ENCODE measurements around the gene STK25. TPM values are rescaled to one million over a fixed set of nuclear protein-coding genes. Genes with fewer than 3 reads are reported as not detected.

STK25 gene
- polyA plus RNA-seq, 1 donor (not counting 4 experiments of a cell fraction or from before 2014, with no cell fraction given): 242 TPM

- H3K9ac ChIP-seq (ENCODE audit: control insufficient read depth, extremely low read depth, insufficient read depth, low read length): no peak overlapping the region
- peaks cover 28% of the 10 kb centered on the region for H3K4me1 ChIP-seq (ENCODE audit: control insufficient read depth, extremely low read depth, insufficient read depth, low read length)
- H3K79me2 ChIP-seq (ENCODE audit: control insufficient read depth, insufficient read depth, low read length): no peaks in the 10 kb centered on the region
- no peaks in the 10 kb centered on the region for H3K27me3 ChIP-seq (ENCODE audit: control insufficient read depth, extremely low read depth, insufficient read depth, low read length)
- H3K4me3 ChIP-seq (ENCODE audit: control insufficient read depth in 2 of 3, extremely low read depth in 1 of 3, insufficient read depth in 2 of 3, low read depth in 1 of 3, low read length in 3 of 3): no peak overlapping the region
- no peak overlapping the region for H3K27ac ChIP-seq (ENCODE audit: control insufficient read depth, insufficient read depth, low read length)
- H3K4me2 ChIP-seq (ENCODE audit: control insufficient read depth, extremely low read depth, insufficient read depth, low read depth, low read length): no peak overlapping the region
- no peaks in the 10 kb centered on the region for H3K9me3 ChIP-seq (ENCODE audit: control insufficient read depth, low read depth, low read length)
- H2AFZ ChIP-seq (ENCODE audit: control insufficient read depth, low read length): no peak overlapping the region
- H3K9me1 ChIP-seq (ENCODE audit: control insufficient read depth, extremely low read depth, insufficient read depth, low read length): no peaks in the 10 kb centered on the region
- H4K20me1 ChIP-seq (ENCODE audit: control insufficient read depth, extremely low read depth, insufficient read depth, low read length): no peaks in the 10 kb centered on the region
- TF ChIP-seq EZH2 (IDR thresholded peaks at IDR 0.05; ENCODE audit: low read length): no peak
- TF ChIP-seq, protein P1, sequence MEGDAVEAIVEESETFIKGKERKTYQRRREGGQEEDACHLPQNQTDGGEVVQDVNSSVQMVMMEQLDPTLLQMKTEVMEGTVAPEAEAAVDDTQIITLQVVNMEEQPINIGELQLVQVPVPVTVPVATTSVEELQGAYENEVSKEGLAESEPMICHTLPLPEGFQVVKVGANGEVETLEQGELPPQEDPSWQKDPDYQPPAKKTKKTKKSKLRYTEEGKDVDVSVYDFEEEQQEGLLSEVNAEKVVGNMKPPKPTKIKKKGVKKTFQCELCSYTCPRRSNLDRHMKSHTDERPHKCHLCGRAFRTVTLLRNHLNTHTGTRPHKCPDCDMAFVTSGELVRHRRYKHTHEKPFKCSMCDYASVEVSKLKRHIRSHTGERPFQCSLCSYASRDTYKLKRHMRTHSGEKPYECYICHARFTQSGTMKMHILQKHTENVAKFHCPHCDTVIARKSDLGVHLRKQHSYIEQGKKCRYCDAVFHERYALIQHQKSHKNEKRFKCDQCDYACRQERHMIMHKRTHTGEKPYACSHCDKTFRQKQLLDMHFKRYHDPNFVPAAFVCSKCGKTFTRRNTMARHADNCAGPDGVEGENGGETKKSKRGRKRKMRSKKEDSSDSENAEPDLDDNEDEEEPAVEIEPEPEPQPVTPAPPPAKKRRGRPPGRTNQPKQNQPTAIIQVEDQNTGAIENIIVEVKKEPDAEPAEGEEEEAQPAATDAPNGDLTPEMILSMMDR (optimal IDR thresholded peaks at IDR 0.05 in 1 of 3, IDR thresholded peaks at IDR 0.05 in 1 of 3, conservative IDR thresholded peaks at IDR 0.05 in 1 of 3; ENCODE audit: extremely low read depth in 1 of 3, insufficient read depth in 2 of 3, low read length in 3 of 3): no peak
- no peak for DNase-seq (ENCODE audit: low read depth, low spot score)
- H3K36me3 ChIP-seq (ENCODE audit: control insufficient read depth in 2 of 2, extremely low read depth in 1 of 2, insufficient read depth in 2 of 2, low read length in 2 of 2): no peaks in the 10 kb centered on the region
- dilution Hi-C loops (cut with MboI; ENCODE audit: extremely low pct_ligation_motif_present, low sequenced_read_pairs): no loop called here
- FAIRE-seq: no peak
These were observed 45.6 kb upstream of the STK25 start for GRCh38 chr2:241553981-241554380.

DNA sequence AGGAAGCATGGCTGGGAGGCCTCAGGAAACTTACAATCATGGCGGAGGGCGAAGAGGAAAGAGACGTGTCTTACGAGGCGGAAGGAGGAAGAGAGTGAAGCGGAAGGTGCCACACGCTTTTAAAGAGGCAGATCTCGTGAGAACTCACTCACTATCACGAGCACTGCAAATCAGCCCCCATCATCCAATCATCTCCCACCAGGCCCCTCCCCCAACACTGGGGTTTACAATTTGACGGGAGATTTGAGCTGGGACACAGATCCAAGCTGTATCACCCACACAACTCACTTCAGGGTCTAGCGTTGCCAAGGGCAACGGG lies 45.1 kb upstream of the STK25 start:
- Histone ChIP-seq H3K4me3 (ENCODE audit: control insufficient read depth in 2 of 3, extremely low read depth in 1 of 3, insufficient read depth in 2 of 3, low read depth in 1 of 3, low read length in 3 of 3) (no peak overlapping the region), H3K27ac (ENCODE audit: control insufficient read depth, insufficient read depth, low read length) (no peak overlapping the region)
- no peak for FAIRE-seq

More for the DNA sequence above, 45.1 kb upstream of the STK25 start:
- H3K9me1 ChIP-seq (ENCODE audit: control insufficient read depth, extremely low read depth, insufficient read depth, low read length): no peaks in the 10 kb centered on the region
- no peak overlapping the region for H3K4me2 ChIP-seq (ENCODE audit: control insufficient read depth, extremely low read depth, insufficient read depth, low read depth, low read length)
- H2AFZ ChIP-seq (ENCODE audit: control insufficient read depth, low read length): no peak overlapping the region
- no peaks in the 10 kb centered on the region for H3K9me3 ChIP-seq (ENCODE audit: control insufficient read depth, low read depth, low read length)
- H3K79me2 ChIP-seq (ENCODE audit: control insufficient read depth, insufficient read depth, low read length): no peaks in the 10 kb centered on the region
- dilution Hi-C loops (cut with MboI; ENCODE audit: extremely low pct_ligation_motif_present, low sequenced_read_pairs): no loop called here
- H3K27me3 ChIP-seq (ENCODE audit: control insufficient read depth, extremely low read depth, insufficient read depth, low read length): no peaks in the 10 kb centered on the region
- no peak for DNase-seq (ENCODE audit: low read depth, low spot score)
- H3K4me1 ChIP-seq (ENCODE audit: control insufficient read depth, extremely low read depth, insufficient read depth, low read length): peaks cover 33% of the 10 kb centered on the region
- H4K20me1 ChIP-seq (ENCODE audit: control insufficient read depth, extremely low read depth, insufficient read depth, low read length): no peaks in the 10 kb centered on the region
- no peak overlapping the region for H3K9ac ChIP-seq (ENCODE audit: control insufficient read depth, extremely low read depth, insufficient read depth, low read length)
- TF ChIP-seq, protein P1 (optimal IDR thresholded peaks at IDR 0.05 in 1 of 3, IDR thresholded peaks at IDR 0.05 in 1 of 3, conservative IDR thresholded peaks at IDR 0.05 in 1 of 3; ENCODE audit: extremely low read depth in 1 of 3, insufficient read depth in 2 of 3, low read length in 3 of 3): no peak
- no peak for TF ChIP-seq EZH2 (IDR thresholded peaks at IDR 0.05; ENCODE audit: low read length)
- H3K36me3 ChIP-seq (ENCODE audit: control insufficient read depth in 2 of 2, extremely low read depth in 1 of 2, insufficient read depth in 2 of 2, low read length in 2 of 2): no peaks in the 10 kb centered on the region

All from keratinocyte (primary cell).